ENCODE data around the gene INPP5E. TPM values are rescaled to one million over a fixed set of nuclear protein-coding genes. Genes with fewer than 3 reads are reported as not detected.

Gene INPP5E
- total RNA-seq, 4 donors from 2014 or later: 8.4 to 17.1 (median 12.5) TPM

DNA sequence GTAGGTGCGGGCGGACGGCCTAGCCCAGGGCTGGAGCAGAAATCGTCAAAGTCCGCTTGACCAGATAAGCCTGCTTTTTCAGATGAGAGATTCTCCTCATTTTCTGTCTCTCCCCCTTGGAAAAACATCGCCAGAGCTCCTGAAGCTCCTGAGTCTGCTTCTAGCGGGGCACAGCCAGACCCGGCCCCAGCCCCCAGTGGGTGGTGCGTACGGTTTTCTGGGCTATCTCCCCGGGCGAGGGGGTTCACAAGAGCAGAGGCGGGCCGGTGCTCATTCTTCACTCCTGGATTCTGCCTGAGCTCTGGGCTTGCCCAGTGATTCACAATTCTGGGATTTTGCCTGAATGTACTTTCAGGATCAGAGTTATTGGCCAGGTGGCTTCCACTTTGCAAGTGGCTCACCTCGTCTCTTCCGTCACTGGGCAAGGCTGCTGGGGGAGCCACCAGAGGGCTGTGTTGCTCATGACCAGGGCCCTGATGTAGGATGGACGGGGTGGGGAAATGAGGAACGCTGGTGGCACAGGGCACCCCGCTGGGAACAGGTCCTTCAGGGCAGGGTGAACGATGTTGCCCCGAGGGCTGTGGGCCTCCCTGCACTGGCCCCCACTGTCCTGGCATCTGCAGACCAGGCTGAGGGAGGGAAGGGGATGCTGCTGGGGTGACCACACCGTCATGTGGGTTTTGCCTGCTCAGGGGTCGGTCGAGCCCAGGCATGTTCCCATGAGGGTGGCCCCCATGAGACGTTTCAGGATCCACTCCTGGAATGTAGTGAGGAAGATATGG is 36.9 kb upstream of the INPP5E start:
- no peak overlapping the region for H3K4me3 ChIP-seq
- H3K27ac ChIP-seq (replicated peaks in 1 of 4): no peak overlapping the region
- intact Hi-C loops (cut with DNase I): loop anchor here (5.0 kb wide), 1 partner anchor 39 kb away; the partner anchor contains the start of gene INPP5E
- TF ChIP-seq POLR2A (IDR thresholded peaks at IDR 0.05; ENCODE audit: low read depth) (no peak), EP300 (IDR thresholded peaks at IDR 0.05) (no peak), POLR2AphosphoS5 (IDR thresholded peaks at IDR 0.05) (no peak)
- TF ChIP-seq, protein P1, sequence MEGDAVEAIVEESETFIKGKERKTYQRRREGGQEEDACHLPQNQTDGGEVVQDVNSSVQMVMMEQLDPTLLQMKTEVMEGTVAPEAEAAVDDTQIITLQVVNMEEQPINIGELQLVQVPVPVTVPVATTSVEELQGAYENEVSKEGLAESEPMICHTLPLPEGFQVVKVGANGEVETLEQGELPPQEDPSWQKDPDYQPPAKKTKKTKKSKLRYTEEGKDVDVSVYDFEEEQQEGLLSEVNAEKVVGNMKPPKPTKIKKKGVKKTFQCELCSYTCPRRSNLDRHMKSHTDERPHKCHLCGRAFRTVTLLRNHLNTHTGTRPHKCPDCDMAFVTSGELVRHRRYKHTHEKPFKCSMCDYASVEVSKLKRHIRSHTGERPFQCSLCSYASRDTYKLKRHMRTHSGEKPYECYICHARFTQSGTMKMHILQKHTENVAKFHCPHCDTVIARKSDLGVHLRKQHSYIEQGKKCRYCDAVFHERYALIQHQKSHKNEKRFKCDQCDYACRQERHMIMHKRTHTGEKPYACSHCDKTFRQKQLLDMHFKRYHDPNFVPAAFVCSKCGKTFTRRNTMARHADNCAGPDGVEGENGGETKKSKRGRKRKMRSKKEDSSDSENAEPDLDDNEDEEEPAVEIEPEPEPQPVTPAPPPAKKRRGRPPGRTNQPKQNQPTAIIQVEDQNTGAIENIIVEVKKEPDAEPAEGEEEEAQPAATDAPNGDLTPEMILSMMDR (IDR thresholded peaks at IDR 0.05): no peak
- H3K36me3 ChIP-seq: peaks cover 47 to 82% (median 72%) of the 10 kb centered on the region in 4 donors
- peaks cover 4 to 19% (median 16%) of the 10 kb centered on the region in 4 donors for H3K4me1 ChIP-seq
- H3K27me3 ChIP-seq: no peaks in the 10 kb centered on the region
- 91% methylated on average over 20 of the region's 25 CpGs for WGBS
- DNase-seq (ENCODE audit: extremely low spot score): no peak
- H3K9me3 ChIP-seq: no peaks in the 10 kb centered on the region

DNA sequence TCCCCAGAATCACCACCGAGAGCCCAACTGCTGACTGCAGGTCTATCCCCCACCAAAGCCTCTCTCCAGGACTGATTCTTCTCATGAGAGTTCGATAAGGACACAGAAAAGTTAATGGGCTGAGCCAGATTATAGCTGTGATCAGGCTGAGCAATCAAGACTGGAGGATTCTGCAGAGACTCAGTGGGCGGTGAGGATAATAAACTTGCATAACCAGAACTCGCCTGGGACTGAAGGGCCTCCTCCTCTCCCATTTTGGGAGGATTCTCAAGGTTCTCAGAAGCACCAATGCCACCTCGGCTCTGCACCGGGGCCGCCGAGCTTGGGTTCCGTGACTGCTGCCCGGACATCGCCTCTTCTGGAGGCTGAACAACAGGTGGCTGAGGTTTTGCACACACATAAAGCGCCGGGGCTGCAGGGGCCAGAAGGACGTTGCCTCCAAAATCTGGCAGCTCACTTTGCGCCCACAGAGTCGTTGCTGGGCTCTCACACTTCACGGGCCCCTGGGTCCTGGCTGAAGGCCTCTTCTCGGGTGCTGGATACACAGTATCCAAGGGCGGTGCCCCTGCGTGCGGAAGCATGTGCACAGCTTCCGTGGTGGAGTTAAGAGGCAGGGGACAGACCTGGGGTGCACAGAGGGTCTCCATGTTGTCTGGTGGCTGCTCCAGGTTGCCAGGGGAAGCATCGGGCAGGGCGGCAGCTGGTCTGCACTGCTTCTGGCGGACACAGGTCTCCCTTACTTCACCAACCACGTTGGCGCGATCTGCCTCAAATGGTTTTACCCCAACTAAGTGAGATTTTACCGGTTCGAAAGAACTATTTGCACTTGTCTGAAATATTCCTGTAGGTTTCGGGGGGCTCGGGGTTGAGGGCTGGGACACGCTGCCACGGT is 35.6 kb upstream of the INPP5E start:
- 92% methylated on average over 10 of the region's 34 CpGs for WGBS
- TF ChIP-seq POLR2A (IDR thresholded peaks at IDR 0.05; ENCODE audit: low read depth): no peak
- no peak for TF ChIP-seq EP300 (IDR thresholded peaks at IDR 0.05)
- TF ChIP-seq, protein P1 (IDR thresholded peaks at IDR 0.05): no peak
- no peak for TF ChIP-seq POLR2AphosphoS5 (IDR thresholded peaks at IDR 0.05)
- Histone ChIP-seq H3K9me3 (no peaks in the 10 kb centered on the region), H3K4me1 (peaks cover 0 to 5% (median 3%) of the 10 kb centered on the region in 4 donors), H3K4me3 (no peak overlapping the region), H3K27me3 (no peaks in the 10 kb centered on the region), H3K27ac (replicated peaks in 1 of 4) (no peak overlapping the region), H3K36me3 (peaks cover 61 to 95% (median 84%) of the 10 kb centered on the region in 4 donors)
- intact Hi-C loops (cut with DNase I): loop anchor here (5.0 kb wide), 1 partner anchor 38 kb away; the partner anchor contains the start of gene INPP5E
- DNase-seq (ENCODE audit: extremely low spot score): no peak

DNA sequence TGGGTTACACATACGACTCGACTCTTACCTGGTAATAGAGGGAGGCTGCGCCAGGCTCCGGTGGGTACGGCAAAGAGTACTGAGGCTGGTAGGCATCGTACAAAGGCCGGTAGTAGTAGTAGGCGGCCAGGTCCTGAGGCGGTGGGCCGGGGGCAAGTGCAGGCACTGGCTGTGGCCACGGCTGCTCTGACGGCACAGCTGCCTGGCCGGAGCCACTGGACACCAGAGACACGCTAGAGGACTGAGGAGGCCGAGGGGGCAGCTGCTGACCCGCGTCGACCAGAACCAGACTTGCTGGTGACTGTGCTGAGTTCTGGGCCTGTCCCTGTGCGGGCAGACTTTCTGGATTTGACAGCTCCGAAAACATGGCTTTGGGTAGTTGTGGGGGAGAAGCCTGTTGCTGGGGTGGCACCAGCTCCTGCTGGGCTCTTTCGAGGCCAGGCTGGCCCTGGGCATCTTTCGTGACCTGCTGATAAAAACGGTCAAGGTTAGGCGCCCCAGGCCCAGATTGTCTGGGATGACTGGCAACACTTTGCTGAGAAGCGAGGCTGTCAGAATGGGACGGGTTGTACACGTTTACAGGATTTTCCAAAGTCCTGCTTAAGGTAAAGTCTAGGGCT is 34.5 kb upstream of the INPP5E start:
- TF ChIP-seq POLR2A (IDR thresholded peaks at IDR 0.05; ENCODE audit: low read depth): no peak
- no peak for TF ChIP-seq EP300 (IDR thresholded peaks at IDR 0.05)
- TF ChIP-seq POLR2AphosphoS5 (IDR thresholded peaks at IDR 0.05): no peak
- TF ChIP-seq, protein P1 (IDR thresholded peaks at IDR 0.05): no peak
- Histone ChIP-seq H3K36me3 (peaks cover 71 to 97% (median 87%) of the 10 kb centered on the region in 4 donors), H3K27ac (replicated peaks in 1 of 4) (no peak overlapping the region), H3K27me3 (no peaks in the 10 kb centered on the region), H3K9me3 (no peaks in the 10 kb centered on the region), H3K4me3 (no peak overlapping the region), H3K4me1 (peaks cover 0 to 6% (median 0%) of the 10 kb centered on the region in 4 donors)
- intact Hi-C loops (cut with DNase I): no loop called here
- no peak for DNase-seq (ENCODE audit: extremely low spot score)
- 93% methylated on average over 18 of the region's 27 CpGs for WGBS

DNA sequence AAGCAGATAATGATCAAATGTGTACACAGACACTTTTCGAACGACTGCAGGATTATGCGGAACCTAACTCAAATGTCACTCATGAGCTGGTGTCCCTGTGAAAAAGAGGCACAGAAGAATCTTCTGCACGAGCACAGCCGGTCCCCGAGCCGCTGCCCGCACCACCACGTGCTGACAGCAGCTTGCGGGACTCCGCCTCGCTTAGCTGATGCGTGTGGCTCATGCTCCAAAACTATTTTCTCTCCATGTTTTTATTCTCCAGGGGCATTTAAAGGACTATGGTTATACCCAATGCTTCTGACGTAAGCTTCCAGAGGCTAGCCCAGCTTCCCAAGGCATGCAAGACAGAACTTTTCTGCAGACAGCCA is 33.7 kb upstream of the INPP5E start:
- Histone ChIP-seq H3K36me3 (peaks cover 73 to 100% (median 95%) of the 10 kb centered on the region in 4 donors), H3K9me3 (no peaks in the 10 kb centered on the region), H3K4me3 (no peak overlapping the region), H3K27me3 (no peaks in the 10 kb centered on the region), H3K27ac (replicated peaks in 1 of 4) (no peak overlapping the region), H3K4me1 (peaks cover 0 to 6% (median 0%) of the 10 kb centered on the region in 4 donors)
- WGBS: 91% methylated on average over 14 of the region's 14 CpGs
- TF ChIP-seq, protein P1 (IDR thresholded peaks at IDR 0.05): no peak
- no peak for TF ChIP-seq POLR2A (IDR thresholded peaks at IDR 0.05; ENCODE audit: low read depth)
- no peak for TF ChIP-seq POLR2AphosphoS5 (IDR thresholded peaks at IDR 0.05)
- no peak for TF ChIP-seq EP300 (IDR thresholded peaks at IDR 0.05)
- intact Hi-C loops (cut with DNase I): no loop called here
- no peak for DNase-seq (ENCODE audit: extremely low spot score)

Measured in esophagus muscularis mucosa (tissue), 4 donors.